Measurements from ENCODE around the gene SGCD.

The SGCD gene

GRCh38 chr5:156400231-156400986, 73.4 kb downstream of the SGCD start:
- H3K36me3 ChIP-seq (ENCODE audit: control insufficient read depth in 2 of 2, insufficient read depth in 1 of 2, low read length in 2 of 2), result no peaks in the 10 kb centered on the region
- H3K27ac ChIP-seq (ENCODE audit: extremely low read depth, low read depth, low read length), result no peak overlapping the region
- no peak for TF ChIP-seq ZBTB48 (tag by site-specific recombination; IDR thresholded peaks at IDR 0.05)
- TF ChIP-seq AEBP2 (tag by site-specific recombination; IDR thresholded peaks at IDR 0.05; ENCODE audit: borderline replicate concordance), result no peak
- TF ChIP-seq ZNF560 (tag by site-specific recombination; IDR thresholded peaks at IDR 0.05; ENCODE audit: borderline replicate concordance), result no peak
- TF ChIP-seq, protein P1, sequence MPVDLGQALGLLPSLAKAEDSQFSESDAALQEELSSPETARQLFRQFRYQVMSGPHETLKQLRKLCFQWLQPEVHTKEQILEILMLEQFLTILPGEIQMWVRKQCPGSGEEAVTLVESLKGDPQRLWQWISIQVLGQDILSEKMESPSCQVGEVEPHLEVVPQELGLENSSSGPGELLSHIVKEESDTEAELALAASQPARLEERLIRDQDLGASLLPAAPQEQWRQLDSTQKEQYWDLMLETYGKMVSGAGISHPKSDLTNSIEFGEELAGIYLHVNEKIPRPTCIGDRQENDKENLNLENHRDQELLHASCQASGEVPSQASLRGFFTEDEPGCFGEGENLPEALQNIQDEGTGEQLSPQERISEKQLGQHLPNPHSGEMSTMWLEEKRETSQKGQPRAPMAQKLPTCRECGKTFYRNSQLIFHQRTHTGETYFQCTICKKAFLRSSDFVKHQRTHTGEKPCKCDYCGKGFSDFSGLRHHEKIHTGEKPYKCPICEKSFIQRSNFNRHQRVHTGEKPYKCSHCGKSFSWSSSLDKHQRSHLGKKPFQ (tag by site-specific recombination; IDR thresholded peaks at IDR 0.05), result no peak
- TF ChIP-seq, protein P2, sequence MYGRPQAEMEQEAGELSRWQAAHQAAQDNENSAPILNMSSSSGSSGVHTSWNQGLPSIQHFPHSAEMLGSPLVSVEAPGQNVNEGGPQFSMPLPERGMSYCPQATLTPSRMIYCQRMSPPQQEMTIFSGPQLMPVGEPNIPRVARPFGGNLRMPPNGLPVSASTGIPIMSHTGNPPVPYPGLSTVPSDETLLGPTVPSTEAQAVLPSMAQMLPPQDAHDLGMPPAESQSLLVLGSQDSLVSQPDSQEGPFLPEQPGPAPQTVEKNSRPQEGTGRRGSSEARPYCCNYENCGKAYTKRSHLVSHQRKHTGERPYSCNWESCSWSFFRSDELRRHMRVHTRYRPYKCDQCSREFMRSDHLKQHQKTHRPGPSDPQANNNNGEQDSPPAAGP (tag by site-specific recombination; IDR thresholded peaks at IDR 0.05), result no peak
- no peak for TF ChIP-seq BCL11B (tag by site-specific recombination; IDR thresholded peaks at IDR 0.05; ENCODE audit: low read depth)
- no peak for TF ChIP-seq ZBTB1 (tag by site-specific recombination; IDR thresholded peaks at IDR 0.05)
- no peak for TF ChIP-seq OSR2 (tag by site-specific recombination; IDR thresholded peaks at IDR 0.05)
- TF ChIP-seq ZFHX2 (tag by site-specific recombination; conservative IDR thresholded peaks at IDR 0.05), result no peak
- no peak overlapping the region for H3K4me3 ChIP-seq (ENCODE audit: low read depth, low read length)
- H3K9me3 ChIP-seq (ENCODE audit: control insufficient read depth, insufficient read depth, low read depth, low read length), result no peaks in the 10 kb centered on the region
- ChIA-PET CTCF (no interaction called here), POLR2A (no interaction called here)
- no peaks in the 10 kb centered on the region for H3K4me1 ChIP-seq (ENCODE audit: control insufficient read depth, insufficient read depth, low read length)

DNA sequence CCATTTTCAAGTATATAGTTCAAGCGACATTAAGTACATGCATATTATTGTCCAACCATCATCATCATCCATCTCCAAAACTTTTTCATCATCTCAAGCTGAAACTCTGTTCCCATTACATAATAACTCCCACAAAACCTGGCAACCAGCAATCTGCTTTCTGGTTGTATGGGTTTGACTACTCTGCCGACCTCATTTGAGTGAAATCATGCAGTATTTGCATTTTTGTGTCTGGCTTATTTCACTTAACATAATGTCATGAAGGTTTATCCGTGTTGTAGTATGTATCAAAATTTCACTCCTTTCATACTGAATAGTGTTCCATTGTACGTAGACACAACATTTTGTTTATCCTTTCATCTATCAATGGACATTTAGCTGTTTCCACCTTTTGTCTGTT, 74.8 kb downstream of the SGCD start:
- Histone ChIP-seq H3K9me3 (ENCODE audit: control insufficient read depth, insufficient read depth, low read depth, low read length) (no peaks in the 10 kb centered on the region), H3K4me1 (ENCODE audit: control insufficient read depth, insufficient read depth, low read length) (no peaks in the 10 kb centered on the region), H3K4me3 (ENCODE audit: low read depth, low read length) (no peak overlapping the region), H3K36me3 (ENCODE audit: control insufficient read depth in 2 of 2, insufficient read depth in 1 of 2, low read length in 2 of 2) (no peaks in the 10 kb centered on the region), H3K27ac (ENCODE audit: extremely low read depth, low read depth, low read length) (no peak overlapping the region)
- POLR2A ChIA-PET, result no interaction called here
- no peak for TF ChIP-seq ZSCAN16 (tag by site-specific recombination; IDR thresholded peaks at IDR 0.05)
- TF ChIP-seq ZNF791 (tag by site-specific recombination; IDR thresholded peaks at IDR 0.05), result no peak
- TF ChIP-seq, protein P3, sequence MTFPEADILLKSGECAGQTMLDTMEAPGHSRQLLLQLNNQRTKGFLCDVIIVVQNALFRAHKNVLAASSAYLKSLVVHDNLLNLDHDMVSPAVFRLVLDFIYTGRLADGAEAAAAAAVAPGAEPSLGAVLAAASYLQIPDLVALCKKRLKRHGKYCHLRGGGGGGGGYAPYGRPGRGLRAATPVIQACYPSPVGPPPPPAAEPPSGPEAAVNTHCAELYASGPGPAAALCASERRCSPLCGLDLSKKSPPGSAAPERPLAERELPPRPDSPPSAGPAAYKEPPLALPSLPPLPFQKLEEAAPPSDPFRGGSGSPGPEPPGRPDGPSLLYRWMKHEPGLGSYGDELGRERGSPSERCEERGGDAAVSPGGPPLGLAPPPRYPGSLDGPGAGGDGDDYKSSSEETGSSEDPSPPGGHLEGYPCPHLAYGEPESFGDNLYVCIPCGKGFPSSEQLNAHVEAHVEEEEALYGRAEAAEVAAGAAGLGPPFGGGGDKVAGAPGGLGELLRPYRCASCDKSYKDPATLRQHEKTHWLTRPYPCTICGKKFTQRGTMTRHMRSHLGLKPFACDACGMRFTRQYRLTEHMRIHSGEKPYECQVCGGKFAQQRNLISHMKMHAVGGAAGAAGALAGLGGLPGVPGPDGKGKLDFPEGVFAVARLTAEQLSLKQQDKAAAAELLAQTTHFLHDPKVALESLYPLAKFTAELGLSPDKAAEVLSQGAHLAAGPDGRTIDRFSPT (tag by site-specific recombination; IDR thresholded peaks at IDR 0.05), result no peak
- TF ChIP-seq ZNF404 (tag by site-specific recombination; IDR thresholded peaks at IDR 0.05), result no peak
- TF ChIP-seq SALL2 (tag by site-specific recombination; IDR thresholded peaks at IDR 0.05; ENCODE audit: borderline replicate concordance), result no peak
- no peak for TF ChIP-seq ZNF488 (tag by site-specific recombination; IDR thresholded peaks at IDR 0.05)
- TF ChIP-seq ZNF624 (tag by site-specific recombination; IDR thresholded peaks at IDR 0.05), result no peak
- CTCF ChIA-PET, result no interaction called here

Data from HEK293 (cell line).